Activated effector memory CD4-positive, alpha-beta T cell treated with Interleukin-2 at 50 U/mL for 16 hours (primary cell): Measurements from ENCODE around the gene EFCC1.
"Not testable (repeated sequence)": the region's sequence is repeated elsewhere in the genome, so short reads cannot be mapped to it uniquely, and the experiment has no call there.

Source experiments
- DNase-seq: peaks from one replicate; pipeline ENCODE4 v3.0.0-alpha.2; 2020

EFCC1 gene

GRCh38 chr3:129059311-129059958 lies 58.3 kb downstream of the EFCC1 start:
- DNase-seq, result no peak

- DNase-seq, result no peak
Measured at GRCh38 chr3:129060276-129061022, 59.3 kb downstream of the EFCC1 start, which contains the start of gene GP9. Gene GP9, plus strand, starts transcription at chr3:129060779. Its CDS starts 961 bp downstream, at chr3:129061740.

GRCh38 chr3:129061023-129061887 lies 60.2 kb downstream of the EFCC1 start:
- DNase-seq, result no peak

- DNase-seq, result no peak
Measured at GRCh38 chr3:129061888-129062834, 61.1 kb downstream of the EFCC1 start.

- no peak for DNase-seq
Measured at GRCh38 chr3:129063091-129063640, 62.1 kb downstream of the EFCC1 start.

- DNase-seq, result no peak
Measured at GRCh38 chr3:129063841-129064482, 62.9 kb downstream of the EFCC1 start.

GRCh38 chr3:129065016-129065719 lies 64.1 kb downstream of the EFCC1 start:
- DNase-seq, result no peak

- no peak for DNase-seq
Measured at GRCh38 chr3:129065720-129066073, 64.6 kb downstream of the EFCC1 start.

- DNase-seq, result not testable (repeated sequence)
Measured at GRCh38 chr3:129067719-129068118, 66.6 kb downstream of the EFCC1 start.

- no peak for DNase-seq
Measured at GRCh38 chr3:129068291-129068886, 67.3 kb downstream of the EFCC1 start.

- not testable (repeated sequence) for DNase-seq
Measured at GRCh38 chr3:129069313-129070085, 68.4 kb downstream of the EFCC1 start.

GRCh38 chr3:129070086-129070885 lies 69.2 kb downstream of the EFCC1 start:
- no peak for DNase-seq

GRCh38 chr3:129077222-129077621 lies 76.1 kb downstream of the EFCC1 start:
- no peak for DNase-seq

- no peak for DNase-seq
Measured at GRCh38 chr3:129078510-129078909, 77.4 kb downstream of the EFCC1 start.

GRCh38 chr3:129081503-129081902 lies 80.4 kb downstream of the EFCC1 start:
- no peak for DNase-seq

GRCh38 chr3:129082026-129082425 lies 80.9 kb downstream of the EFCC1 start:
- no peak for DNase-seq

- DNase-seq, result no peak
Measured at GRCh38 chr3:129084501-129084900, 83.4 kb downstream of the EFCC1 start.

GRCh38 chr3:129085165-129085715 lies 84.1 kb downstream of the EFCC1 start:
- no peak for DNase-seq
